Measurements from ENCODE around the gene C17orf67. TPM values are rescaled to one million over a fixed set of nuclear protein-coding genes. Genes with fewer than 3 reads are reported as not detected.

Gene C17orf67
- total and polyA plus RNA-seq, 2 experiments from 2014 or later = 1.0 to 3.7 TPM

- Mint-ChIP-seq H3K9me3 (peaks cover 5% of the 10 kb centered on the region; the same call in 1 of the 3 replicates), H3K27me3 (ENCODE audit: insufficient read depth, low read depth, poor library complexity) (peaks cover 6% of the 10 kb centered on the region), H3K4me3 (no peak overlapping the region), H3K27ac (no peak overlapping the region), H3K36me3 (ENCODE audit: low read depth) (no peaks in the 10 kb centered on the region; the same call in 1 of the 3 replicates), H3K4me1 (no peaks in the 10 kb centered on the region)
- Histone ChIP-seq H3K27me3 (ENCODE audit: insufficient read depth) (no peaks in the 10 kb centered on the region), H3K4me2 (no peak overlapping the region), H4K20me1 (replicated peaks; ENCODE audit: insufficient read depth) (no peaks in the 10 kb centered on the region), H3K27ac (ENCODE audit: low read depth) (no peak overlapping the region), H3K36me3 (ENCODE audit: insufficient read depth) (no peaks in the 10 kb centered on the region), H3K4me3 (no peak overlapping the region), H3F3A (replicated peaks; ENCODE audit: low read depth) (no peaks in the 10 kb centered on the region), H3K4me1 (ENCODE audit: insufficient read depth) (no peaks in the 10 kb centered on the region), H3K9me2 (ENCODE audit: insufficient read depth) (no peaks in the 10 kb centered on the region), H2AFZ (no peak overlapping the region), H3K79me2 (replicated peaks; ENCODE audit: insufficient read depth) (no peaks in the 10 kb centered on the region)
- ATAC-seq (no peak), DNase-seq (ENCODE audit: low spot score) (no peak)
- TF ChIP-seq ETS1 (IDR thresholded peaks at IDR 0.05) (no peak), CTCF (conservative IDR thresholded peaks at IDR 0.05; ENCODE audit: low read depth in 2 of 2) (peak in 1 of 2 experiments; percentile 10; a peak in 1 of 4 replicates)
Observed at GRCh38 chr17:56879280-56879679, 45.6 kb upstream of the C17orf67 start.

GRCh38 chr17:56876766-56877179, 43.1 kb upstream of the C17orf67 start:
- Mint-ChIP-seq H3K27me3 (ENCODE audit: insufficient read depth, low read depth, poor library complexity) (peaks cover 5% of the 10 kb centered on the region), H3K9me3 (peaks cover 5% of the 10 kb centered on the region; the same call in 1 of the 3 replicates), H3K36me3 (ENCODE audit: low read depth) (no peaks in the 10 kb centered on the region; the same call in 1 of the 3 replicates), H3K4me1 (no peaks in the 10 kb centered on the region), H3K27ac (no peak overlapping the region), H3K4me3 (no peak overlapping the region)
- H2AFZ ChIP-seq = no peak overlapping the region
- no peak overlapping the region for H3K4me3 ChIP-seq
- DNase-seq (ENCODE audit: low spot score) (no peak), ATAC-seq (no peak)
- H3K36me3 ChIP-seq (ENCODE audit: insufficient read depth) = no peaks in the 10 kb centered on the region
- H3K4me1 ChIP-seq (ENCODE audit: insufficient read depth) = no peaks in the 10 kb centered on the region
- no peaks in the 10 kb centered on the region for H3K79me2 ChIP-seq (replicated peaks; ENCODE audit: insufficient read depth)
- no peak overlapping the region for H3K27ac ChIP-seq (ENCODE audit: low read depth)
- H3F3A ChIP-seq (replicated peaks; ENCODE audit: low read depth) = no peaks in the 10 kb centered on the region
- no peaks in the 10 kb centered on the region for H3K9me2 ChIP-seq (ENCODE audit: insufficient read depth)
- no peaks in the 10 kb centered on the region for H4K20me1 ChIP-seq (replicated peaks; ENCODE audit: insufficient read depth)
- H3K4me2 ChIP-seq = no peak overlapping the region
- no peak for TF ChIP-seq ETS1 (IDR thresholded peaks at IDR 0.05)
- H3K27me3 ChIP-seq (ENCODE audit: insufficient read depth) = no peaks in the 10 kb centered on the region

- no peak overlapping the region for H3K27ac ChIP-seq (ENCODE audit: low read depth)
- H3F3A ChIP-seq (replicated peaks; ENCODE audit: low read depth) = no peaks in the 10 kb centered on the region
- Mint-ChIP-seq H3K27me3 (ENCODE audit: insufficient read depth, low read depth, poor library complexity) (no peaks in the 10 kb centered on the region), H3K4me1 (no peaks in the 10 kb centered on the region), H3K4me3 (no peak overlapping the region), H3K27ac (no peak overlapping the region), H3K9me3 (no peaks in the 10 kb centered on the region), H3K36me3 (ENCODE audit: low read depth) (no peaks in the 10 kb centered on the region)
- ATAC-seq (no peak), DNase-seq (ENCODE audit: low spot score) (no peak)
- H2AFZ ChIP-seq = no peak overlapping the region
- H3K4me3 ChIP-seq = no peak overlapping the region
- H3K27me3 ChIP-seq (ENCODE audit: insufficient read depth) = no peaks in the 10 kb centered on the region
- H3K4me2 ChIP-seq = no peak overlapping the region
- no peaks in the 10 kb centered on the region for H3K4me1 ChIP-seq (ENCODE audit: insufficient read depth)
- H3K79me2 ChIP-seq (replicated peaks; ENCODE audit: insufficient read depth) = no peaks in the 10 kb centered on the region
- no peaks in the 10 kb centered on the region for H3K9me2 ChIP-seq (ENCODE audit: insufficient read depth)
- H3K36me3 ChIP-seq (ENCODE audit: insufficient read depth) = no peaks in the 10 kb centered on the region
- no peaks in the 10 kb centered on the region for H4K20me1 ChIP-seq (replicated peaks; ENCODE audit: insufficient read depth)
- no peak for TF ChIP-seq NANOG (IDR thresholded peaks at IDR 0.05; ENCODE audit: borderline replicate concordance)
- TF ChIP-seq EZH2phosphoT487 (IDR thresholded peaks at IDR 0.05; ENCODE audit: unreplicated experiment) = no peak
- TF ChIP-seq ETS1 (IDR thresholded peaks at IDR 0.05) = no peak
Observed at GRCh38 chr17:56870081-56870651, 36.4 kb upstream of the C17orf67 start.

All from GM23338 (cell line).